Esophagus muscularis mucosa (tissue), 4 donors: ENCODE results near the gene CACNA2D3.

Experiments used
- EP300 ChIP-seq: sonication (generic); formaldehyde crosslinking; IDR thresholded peaks from one replicate; pipeline ENCODE4 v1.6.1; 2017; ENCODE audit warnings: antibody characterized with exemption
- POLR2AphosphoS5 ChIP-seq, 2 donors: sonication (generic); formaldehyde crosslinking; IDR thresholded peaks; one replicate each; pipeline ENCODE4 v1.6.1; 2017; ENCODE audit warnings: antibody characterized with exemption in 2 of 2
- TF ChIP-seq, protein P1 (sequence below), 3 experiments: fragments of 200-600 bp in 2 of 3; fragments of 450-650 bp in 1 of 3; sonication (generic) in 2 of 3; IDR thresholded peaks; one replicate each; pipeline ENCODE4 v1.5.1; 2017 to 2019; ENCODE audit warnings: antibody characterized with exemption in 3 of 3, mild to moderate bottlenecking in 2 of 3, moderate library complexity in 1 of 3

DNA sequence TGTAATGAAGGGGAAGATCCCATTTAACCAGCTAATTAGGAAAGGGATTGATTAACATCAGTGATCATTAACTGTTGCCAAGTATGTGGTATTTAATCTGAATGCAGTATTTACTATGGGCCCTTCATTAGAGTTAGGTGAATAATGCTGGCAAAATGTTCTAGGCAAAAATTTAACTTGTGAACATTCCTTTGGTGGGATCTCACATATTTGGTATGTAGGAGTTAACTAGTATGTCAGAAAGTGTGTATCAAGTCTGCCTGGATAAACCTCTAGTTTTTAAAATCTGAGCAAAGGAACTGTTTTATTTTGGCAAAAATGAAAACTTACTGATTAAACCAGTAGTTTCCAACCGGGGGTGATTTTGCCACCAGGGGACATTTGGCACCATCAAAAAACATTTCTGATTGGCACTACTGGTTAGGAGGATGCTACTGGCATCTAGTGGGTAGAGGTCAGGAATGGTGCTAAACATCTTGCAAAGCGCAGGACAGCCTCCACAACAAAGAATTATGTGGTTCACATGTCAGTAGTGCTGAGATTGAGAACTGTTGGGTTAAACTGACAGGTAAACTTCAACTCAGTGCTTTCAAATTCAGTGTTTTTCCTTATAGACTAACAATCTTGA is 783.0 kb downstream of the CACNA2D3 start:
- TF ChIP-seq, protein P1, sequence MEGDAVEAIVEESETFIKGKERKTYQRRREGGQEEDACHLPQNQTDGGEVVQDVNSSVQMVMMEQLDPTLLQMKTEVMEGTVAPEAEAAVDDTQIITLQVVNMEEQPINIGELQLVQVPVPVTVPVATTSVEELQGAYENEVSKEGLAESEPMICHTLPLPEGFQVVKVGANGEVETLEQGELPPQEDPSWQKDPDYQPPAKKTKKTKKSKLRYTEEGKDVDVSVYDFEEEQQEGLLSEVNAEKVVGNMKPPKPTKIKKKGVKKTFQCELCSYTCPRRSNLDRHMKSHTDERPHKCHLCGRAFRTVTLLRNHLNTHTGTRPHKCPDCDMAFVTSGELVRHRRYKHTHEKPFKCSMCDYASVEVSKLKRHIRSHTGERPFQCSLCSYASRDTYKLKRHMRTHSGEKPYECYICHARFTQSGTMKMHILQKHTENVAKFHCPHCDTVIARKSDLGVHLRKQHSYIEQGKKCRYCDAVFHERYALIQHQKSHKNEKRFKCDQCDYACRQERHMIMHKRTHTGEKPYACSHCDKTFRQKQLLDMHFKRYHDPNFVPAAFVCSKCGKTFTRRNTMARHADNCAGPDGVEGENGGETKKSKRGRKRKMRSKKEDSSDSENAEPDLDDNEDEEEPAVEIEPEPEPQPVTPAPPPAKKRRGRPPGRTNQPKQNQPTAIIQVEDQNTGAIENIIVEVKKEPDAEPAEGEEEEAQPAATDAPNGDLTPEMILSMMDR (IDR thresholded peaks at IDR 0.05): peak in 1 of 3 experiments; percentile 6
- TF ChIP-seq EP300 (no peak), POLR2AphosphoS5 (IDR thresholded peaks at IDR 0.05) (no peak)
